ENCODE results near the gene CADPS. TPM values are rescaled to one million over a fixed set of nuclear protein-coding genes. Genes with fewer than 3 reads are reported as not detected.

CADPS gene
- polyA plus RNA-seq, 1 of the 3 experiments (the other 2 are of a cell fraction): 5.8 TPM

DNA sequence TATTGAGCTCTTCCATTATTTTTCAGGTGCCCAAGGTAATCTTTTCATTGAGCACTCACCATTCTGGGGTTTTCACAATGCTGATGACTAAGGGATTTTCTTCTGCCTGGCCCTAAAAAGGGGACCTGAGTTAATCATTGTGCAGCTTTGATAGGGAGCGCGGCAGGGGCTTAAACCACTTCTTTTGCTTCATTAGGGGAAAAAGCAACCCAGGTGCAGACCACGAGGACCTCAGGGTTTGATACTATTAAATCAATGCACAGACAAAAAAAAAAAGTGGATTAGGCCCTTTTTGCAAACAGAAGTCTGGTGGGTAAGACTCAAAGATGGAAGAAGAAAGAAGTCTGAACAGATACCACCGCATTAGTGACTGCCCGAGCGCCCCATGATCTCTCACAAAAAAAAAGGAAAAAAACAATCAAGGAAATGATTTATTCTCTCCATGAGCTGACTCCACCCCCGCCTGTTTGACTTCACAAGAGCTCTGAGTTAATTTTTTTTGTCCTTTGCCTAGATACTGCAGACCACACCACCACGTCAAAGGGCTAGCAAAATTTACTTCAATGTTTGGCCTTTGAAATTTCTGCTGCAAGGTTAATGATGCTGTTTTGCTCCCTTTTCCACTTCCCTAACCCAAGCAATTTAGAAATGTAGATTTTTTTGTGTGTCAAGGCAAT lies 423.9 kb downstream of the CADPS start:
- Histone ChIP-seq H3K9ac (no peak overlapping the region), H3K79me2 (ENCODE audit: insufficient read depth) (no peaks in the 10 kb centered on the region), H3K36me3 (replicated peaks in 1 of 2; ENCODE audit: control insufficient read depth in 1 of 2, insufficient read depth in 2 of 2, low read length in 1 of 2) (no peaks in the 10 kb centered on the region), H3K9me3 (no peaks in the 10 kb centered on the region), H2AFZ (ENCODE audit: low read depth) (no peak overlapping the region), H3K27me3 (ENCODE audit: insufficient read depth) (no peaks in the 10 kb centered on the region), H3K4me3 (ENCODE audit: low read depth in 2 of 2, low read length in 1 of 2) (no peak overlapping the region), H4K20me1 (ENCODE audit: insufficient read depth) (no peaks in the 10 kb centered on the region), H3K9me2 (no peaks in the 10 kb centered on the region), H3K4me1 (ENCODE audit: control insufficient read depth in 1 of 2, insufficient read depth in 2 of 2, low read depth in 1 of 2, low read length in 1 of 2) (no peaks in the 10 kb centered on the region), H3K27ac (ENCODE audit: low read depth in 2 of 2, low read length in 1 of 2) (no peak overlapping the region), H3K4me2 (no peak overlapping the region), H3F3A (replicated peaks; ENCODE audit: insufficient read depth) (no peaks in the 10 kb centered on the region)
- POLR2A ChIA-PET: no interaction called here
- DNase-seq: no peak
- TF ChIP-seq POLR2AphosphoS5 (IDR thresholded peaks at IDR 0.05; ENCODE audit: low read depth, low read length) (no peak), RFX5 (IDR thresholded peaks at IDR 0.05; ENCODE audit: low read length) (no peak), JUND (IDR thresholded peaks at IDR 0.05) (no peak), TAF1 (IDR thresholded peaks at IDR 0.05; ENCODE audit: borderline replicate concordance, low read depth, low read length) (no peak), GATA2 (CRISPR knock-in tag; IDR thresholded peaks at IDR 0.05) (no peak), CHD2 (IDR thresholded peaks at IDR 0.05; ENCODE audit: low read length, partially characterized antibody) (no peak), MXI1 (IDR thresholded peaks at IDR 0.05; ENCODE audit: low read depth, low read length) (no peak)
- TF ChIP-seq, protein P1, sequence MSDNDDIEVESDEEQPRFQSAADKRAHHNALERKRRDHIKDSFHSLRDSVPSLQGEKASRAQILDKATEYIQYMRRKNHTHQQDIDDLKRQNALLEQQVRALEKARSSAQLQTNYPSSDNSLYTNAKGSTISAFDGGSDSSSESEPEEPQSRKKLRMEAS (IDR thresholded peaks at IDR 0.05; ENCODE audit: low read depth): no peak
- CTCF ChIA-PET: interaction anchor here (0.9 kb wide), 1 partner anchor 119 kb away, joined by 3 read pairs; no protein-coding TSS in a partner anchor
- WGBS (ENCODE audit: low lambda C conversion rate): 80% methylated on average over 8 of the region's 8 CpGs

- Histone ChIP-seq H2AFZ (ENCODE audit: low read depth) (peak overlapping the region; percentile 88; the same call in 1 of the 2 replicates), H3K4me1 (ENCODE audit: control insufficient read depth in 1 of 2, insufficient read depth in 2 of 2, low read depth in 1 of 2, low read length in 1 of 2) (no peaks in the 10 kb centered on the region; a peak in 1 of 4 replicates), H3K79me2 (ENCODE audit: insufficient read depth) (no peaks in the 10 kb centered on the region), H3K9me3 (no peaks in the 10 kb centered on the region), H4K20me1 (ENCODE audit: insufficient read depth) (no peaks in the 10 kb centered on the region), H3K9ac (no peak overlapping the region), H3K9me2 (no peaks in the 10 kb centered on the region), H3K27ac (ENCODE audit: low read depth in 2 of 2, low read length in 1 of 2) (no peak overlapping the region), H3F3A (replicated peaks; ENCODE audit: insufficient read depth) (no peaks in the 10 kb centered on the region), H3K27me3 (ENCODE audit: insufficient read depth) (no peaks in the 10 kb centered on the region), H3K4me3 (ENCODE audit: low read depth in 2 of 2, low read length in 1 of 2) (no peak overlapping the region), H3K4me2 (no peak overlapping the region), H3K36me3 (replicated peaks in 1 of 2; ENCODE audit: control insufficient read depth in 1 of 2, insufficient read depth in 2 of 2, low read length in 1 of 2) (no peaks in the 10 kb centered on the region)
- no peak for DNase-seq
- TF ChIP-seq MXI1 (IDR thresholded peaks at IDR 0.05; ENCODE audit: low read depth, low read length): no peak
- TF ChIP-seq REST (IDR thresholded peaks at IDR 0.05; ENCODE audit: low read depth, low read length): no peak
- no peak for TF ChIP-seq SMC3 (IDR thresholded peaks at IDR 0.05; ENCODE audit: low read depth, low read length)
- no peak for TF ChIP-seq TAF1 (IDR thresholded peaks at IDR 0.05; ENCODE audit: borderline replicate concordance, low read depth, low read length)
- no peak for TF ChIP-seq RAD21 (IDR thresholded peaks at IDR 0.05; ENCODE audit: low read length)
- TF ChIP-seq MEF2A (IDR thresholded peaks at IDR 0.05; ENCODE audit: borderline replicate concordance, low read depth): no peak
- no peak for TF ChIP-seq GABPA (IDR thresholded peaks at IDR 0.05; ENCODE audit: low read depth)
- no peak for TF ChIP-seq FOSL2 (IDR thresholded peaks at IDR 0.05; ENCODE audit: borderline replicate concordance, low read depth)
- TF ChIP-seq YY1 (IDR thresholded peaks at IDR 0.05; ENCODE audit: low read depth): no peak
- TF ChIP-seq NRF1 (IDR thresholded peaks at IDR 0.05; ENCODE audit: low read depth, low read length): no peak
- TF ChIP-seq, protein P2, sequence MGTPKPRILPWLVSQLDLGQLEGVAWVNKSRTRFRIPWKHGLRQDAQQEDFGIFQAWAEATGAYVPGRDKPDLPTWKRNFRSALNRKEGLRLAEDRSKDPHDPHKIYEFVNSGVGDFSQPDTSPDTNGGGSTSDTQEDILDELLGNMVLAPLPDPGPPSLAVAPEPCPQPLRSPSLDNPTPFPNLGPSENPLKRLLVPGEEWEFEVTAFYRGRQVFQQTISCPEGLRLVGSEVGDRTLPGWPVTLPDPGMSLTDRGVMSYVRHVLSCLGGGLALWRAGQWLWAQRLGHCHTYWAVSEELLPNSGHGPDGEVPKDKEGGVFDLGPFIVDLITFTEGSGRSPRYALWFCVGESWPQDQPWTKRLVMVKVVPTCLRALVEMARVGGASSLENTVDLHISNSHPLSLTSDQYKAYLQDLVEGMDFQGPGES (IDR thresholded peaks at IDR 0.05; ENCODE audit: low read depth, low read length): no peak
- TF ChIP-seq POLR2AphosphoS5 (IDR thresholded peaks at IDR 0.05; ENCODE audit: low read depth, low read length): no peak
- TF ChIP-seq RFX5 (IDR thresholded peaks at IDR 0.05; ENCODE audit: low read length): no peak
- ChIA-PET CTCF (no interaction called here), POLR2A (no interaction called here)
- 93% methylated on average over 5 of the region's 5 CpGs for WGBS (ENCODE audit: low lambda C conversion rate)
Observed at GRCh38 chr3:62446337-62446940, 428.8 kb downstream of the CADPS start.

All from SK-N-SH (cell line).